Activated naive CD4-positive, alpha-beta T cell treated with anti-CD3 and anti-CD28 coated beads for 36 hours (primary cell): ENCODE measurements around the gene ADCY7. TPM values are rescaled to one million over a fixed set of nuclear protein-coding genes. Genes with fewer than 3 reads are reported as not detected.
A peak's percentile ranks its signal among the peaks of the same experiment; 100 is the strongest.

Experiments
- CTCF ChIA-PET: fragments of 350-600 bp; sonication (Branson Sonifier 250); formaldehyde crosslinking; loops from one replicate; lab custom pipeline; 2021; ENCODE audit warnings: antibody characterized with exemption; lab: Charles Lee
- DNase-seq: peaks from one replicate; pipeline ENCODE4 v3.0.0-alpha.2; 2020
- H3K27ac Mint-ChIP-seq: one replicate; pipeline ENCODE4 v1.8.0; 2021; ENCODE audit warnings: mild to moderate bottlenecking, mixed read lengths
- H3K27me3 Mint-ChIP-seq: one replicate; pipeline ENCODE4 v1.8.0; 2021; ENCODE audit warnings: low read depth, mixed read lengths
- H3K36me3 Mint-ChIP-seq: one replicate; pipeline ENCODE4 v1.8.0; 2021; ENCODE audit warnings: low read depth, mixed read lengths
- H3K4me1 Mint-ChIP-seq: one replicate; pipeline ENCODE4 v1.8.0; 2021; ENCODE audit warnings: low read depth, mixed read lengths
- H3K4me3 Mint-ChIP-seq: one replicate; pipeline ENCODE4 v1.8.0; 2021; ENCODE audit warnings: mild to moderate bottlenecking, moderate library complexity, mixed read lengths
- H3K9me3 Mint-ChIP-seq: one replicate; pipeline ENCODE4 v1.8.0; 2021; ENCODE audit warnings: mixed read lengths
- intact Hi-C: fragments of 100-400 bp; cut with micrococcal nuclease; formaldehyde crosslinking; loops from one replicate; pipeline ENCODE4 v1.15.1; 2023
- total RNA-seq, 2 experiments: library from RNA; stranded (reverse); gene quantifications; one replicate each; pipeline ENCODE4 v1.2.3, GENCODE V29; 2021

ADCY7 gene
- total RNA-seq, 2 experiments from 2014 or later: 73.4 to 89.6 TPM

DNA sequence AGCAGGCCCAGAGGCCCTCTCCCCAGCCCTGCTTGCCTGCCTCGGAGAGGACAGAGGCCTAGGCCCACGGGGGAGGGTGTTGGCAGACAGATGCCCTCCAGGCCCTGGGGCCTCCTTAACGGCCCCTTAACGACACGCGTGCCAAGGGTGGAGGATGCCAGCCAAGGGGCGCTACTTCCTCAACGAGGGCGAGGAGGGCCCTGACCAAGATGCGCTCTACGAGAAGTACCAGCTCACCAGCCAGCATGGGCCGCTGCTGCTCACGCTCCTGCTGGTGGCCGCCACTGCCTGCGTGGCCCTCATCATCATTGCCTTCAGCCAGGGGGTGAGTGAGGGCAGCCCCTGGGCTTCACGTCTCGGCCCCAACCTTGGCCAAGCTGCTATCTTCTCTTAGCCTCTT is 21.7 kb downstream of the ADCY7 start:
- intact Hi-C loops: no loop called here
- no peak for DNase-seq
- CTCF ChIA-PET: interaction anchor here (1.0 kb wide), 1 partner anchor 77 kb away, joined by 4 read pairs; no protein-coding TSS in a partner anchor
- Mint-ChIP-seq H3K36me3 (peaks cover 30% of the 10 kb centered on the region), H3K4me3 (no peak overlapping the region), H3K27me3 (no peaks in the 10 kb centered on the region), H3K4me1 (peaks cover 32% of the 10 kb centered on the region), H3K9me3 (no peaks in the 10 kb centered on the region), H3K27ac (no peak overlapping the region)

DNA sequence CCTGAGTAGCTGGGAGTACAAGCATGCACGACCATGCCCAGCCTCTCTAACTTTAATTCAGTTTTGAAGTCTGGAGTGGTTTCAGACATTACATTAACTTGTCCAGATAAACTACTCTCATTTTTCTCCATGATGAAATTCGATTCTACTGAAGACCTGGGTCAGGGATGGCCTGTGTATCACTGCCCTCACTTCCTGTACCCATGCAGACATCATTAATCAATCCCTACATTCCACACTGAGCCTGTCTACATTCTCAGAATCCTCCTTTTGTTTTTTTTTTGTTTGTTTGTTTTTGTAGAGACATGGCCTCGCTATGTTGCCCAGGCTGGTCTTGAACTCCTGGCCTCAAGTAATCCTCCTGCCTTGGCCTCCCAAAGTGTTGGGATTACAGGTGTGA is 22.6 kb downstream of the ADCY7 start:
- intact Hi-C loops: no loop called here
- Mint-ChIP-seq H3K27ac (peak overlapping the region; percentile 24), H3K36me3 (peaks cover 30% of the 10 kb centered on the region), H3K4me3 (no peak overlapping the region), H3K9me3 (no peaks in the 10 kb centered on the region), H3K27me3 (no peaks in the 10 kb centered on the region), H3K4me1 (peaks cover 23% of the 10 kb centered on the region)
- DNase-seq: no peak
- CTCF ChIA-PET: no interaction called here

DNA sequence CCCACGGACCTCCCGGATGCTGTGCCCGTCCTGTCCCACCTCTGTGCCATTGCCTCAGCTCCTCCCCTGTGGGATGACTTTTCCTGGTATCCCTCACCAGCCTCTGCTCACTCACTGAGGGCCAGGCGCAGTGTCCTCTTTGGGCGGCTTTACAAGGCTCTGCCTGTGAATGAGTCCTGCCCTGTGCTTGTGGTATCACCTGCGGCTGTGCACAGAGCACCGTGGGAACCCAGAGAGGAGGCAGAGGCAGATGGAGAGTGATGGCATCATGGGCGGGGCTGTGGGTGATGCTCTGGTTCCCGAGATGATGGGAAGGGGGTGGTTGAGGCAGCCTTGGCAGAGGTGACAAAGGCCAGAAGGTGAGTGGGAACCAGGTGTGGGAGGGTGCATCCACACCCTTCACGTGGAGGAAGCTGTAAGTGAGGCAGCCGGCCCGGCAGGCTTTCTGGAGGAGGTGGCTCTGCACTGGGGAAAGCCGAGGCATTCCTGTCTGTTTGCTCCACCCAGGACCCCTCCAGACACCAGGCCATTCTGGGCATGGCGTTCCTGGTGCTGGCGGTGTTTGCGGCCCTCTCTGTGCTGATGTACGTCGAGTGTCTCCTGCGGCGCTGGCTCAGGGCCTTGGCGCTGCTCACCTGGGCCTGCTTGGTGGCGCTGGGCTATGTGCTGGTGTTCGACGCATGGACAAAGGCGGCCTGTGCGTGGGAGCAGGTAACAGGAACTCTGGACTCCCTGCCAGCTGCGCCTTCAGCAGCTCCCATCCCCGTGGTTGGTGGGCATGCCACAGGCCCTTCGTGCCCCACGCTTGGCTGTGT is 23.8 kb downstream of the ADCY7 start:
- H3K27me3 Mint-ChIP-seq: no peaks in the 10 kb centered on the region
- H3K27ac Mint-ChIP-seq: peak overlapping the region; percentile 21
- intact Hi-C loops: no loop called here
- H3K4me3 Mint-ChIP-seq: no peak overlapping the region
- no peaks in the 10 kb centered on the region for H3K9me3 Mint-ChIP-seq
- peaks cover 31% of the 10 kb centered on the region for H3K36me3 Mint-ChIP-seq
- peaks cover 12% of the 10 kb centered on the region for H3K4me1 Mint-ChIP-seq
- CTCF ChIA-PET: interaction anchor here (0.8 to 1.0 kb wide), 2 partner anchors 27 to 45 kb away, joined by 3 read pairs; no protein-coding TSS in a partner anchor
- DNase-seq: no peak

DNA sequence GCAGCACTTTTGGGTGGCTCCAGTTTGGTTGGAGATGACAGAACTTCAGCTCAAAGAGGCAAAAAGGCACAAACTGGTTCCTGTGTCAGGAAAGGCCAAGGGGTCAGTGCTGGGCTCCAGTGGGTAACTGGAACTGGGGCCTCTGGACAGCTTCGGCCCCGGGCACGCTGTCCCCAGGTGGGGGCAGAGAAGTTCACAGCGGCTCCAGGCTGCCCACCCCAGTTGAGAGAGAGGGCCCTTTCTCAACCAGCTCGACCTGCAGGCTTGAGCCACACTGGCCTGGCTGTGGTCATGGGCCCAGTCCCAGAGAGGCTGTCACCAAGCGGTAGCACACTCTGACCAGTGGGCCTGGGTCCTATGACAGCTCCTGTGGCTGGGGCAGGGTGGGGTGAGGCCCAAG is 24.5 kb downstream of the ADCY7 start:
- Mint-ChIP-seq H3K9me3 (no peaks in the 10 kb centered on the region), H3K4me1 (peaks cover 8% of the 10 kb centered on the region), H3K27ac (no peak overlapping the region), H3K27me3 (no peaks in the 10 kb centered on the region), H3K4me3 (no peak overlapping the region), H3K36me3 (peaks cover 33% of the 10 kb centered on the region)
- DNase-seq: no peak
- intact Hi-C loops: no loop called here
- CTCF ChIA-PET: interaction anchor here (0.8 kb wide), 1 partner anchor 28 kb away, joined by 3 read pairs; no protein-coding TSS in a partner anchor

DNA sequence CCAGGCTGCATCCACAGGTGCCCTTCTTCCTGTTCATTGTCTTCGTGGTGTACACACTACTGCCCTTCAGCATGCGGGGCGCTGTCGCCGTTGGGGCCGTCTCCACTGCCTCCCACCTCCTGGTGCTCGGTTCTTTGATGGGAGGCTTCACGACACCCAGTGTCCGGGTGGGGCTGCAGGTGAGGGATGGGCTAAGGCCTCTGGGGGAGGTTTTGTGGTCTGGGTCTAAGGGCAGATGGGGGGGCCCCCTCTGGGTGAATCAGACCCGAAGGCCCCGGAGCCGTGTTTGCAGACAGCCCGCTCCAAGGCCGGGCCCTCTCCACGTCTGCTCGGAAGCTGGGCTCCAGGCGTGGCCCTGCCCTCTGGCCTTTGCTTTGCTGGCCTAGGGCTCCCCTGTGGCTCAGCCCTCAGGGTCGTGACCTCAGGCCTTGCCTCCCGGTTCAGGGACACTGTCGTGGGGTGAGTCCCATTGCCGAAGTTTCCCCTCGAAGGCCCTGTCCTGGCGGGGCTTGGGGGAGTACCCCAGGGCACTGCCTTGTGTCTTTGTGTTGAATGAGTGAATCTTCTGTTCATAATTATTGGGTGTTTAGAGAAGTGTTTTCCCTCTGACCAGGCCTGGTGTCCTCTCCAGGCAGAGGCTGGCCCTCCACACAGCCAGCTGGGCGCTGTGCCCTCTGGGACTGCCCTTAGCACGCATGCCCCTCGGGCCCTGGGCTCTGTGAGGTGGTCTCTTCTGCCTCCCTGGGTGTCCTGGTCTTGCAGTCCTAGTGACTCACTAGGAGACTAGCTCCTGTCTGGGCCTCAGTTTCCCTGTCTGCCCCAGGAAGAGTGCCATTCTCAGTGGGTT is 25.6 kb downstream of the ADCY7 start:
- Mint-ChIP-seq H3K4me3 (no peak overlapping the region), H3K27ac (no peak overlapping the region), H3K4me1 (peaks cover 2% of the 10 kb centered on the region), H3K36me3 (peaks cover 24% of the 10 kb centered on the region), H3K27me3 (no peaks in the 10 kb centered on the region), H3K9me3 (no peaks in the 10 kb centered on the region)
- intact Hi-C loops: no loop called here
- CTCF ChIA-PET: no interaction called here
- DNase-seq: no peak

DNA sequence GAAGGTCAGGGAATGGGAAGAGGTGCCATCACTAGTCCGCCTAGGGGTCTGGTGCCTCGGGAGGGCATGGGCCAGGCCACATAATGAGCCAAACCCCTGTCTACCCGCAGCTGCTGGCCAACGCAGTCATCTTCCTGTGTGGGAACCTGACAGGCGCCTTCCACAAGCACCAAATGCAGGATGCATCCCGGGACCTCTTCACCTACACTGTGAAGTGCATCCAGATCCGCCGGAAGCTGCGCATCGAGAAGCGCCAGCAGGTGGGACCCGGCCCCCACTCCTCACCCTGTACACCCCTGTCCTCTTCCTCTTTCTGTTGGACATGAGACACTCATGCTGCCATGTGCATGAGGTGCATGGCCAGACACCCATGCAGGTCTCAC is 26.2 kb downstream of the ADCY7 start:
- no peak overlapping the region for H3K27ac Mint-ChIP-seq
- H3K36me3 Mint-ChIP-seq: peaks cover 22% of the 10 kb centered on the region
- H3K27me3 Mint-ChIP-seq: no peaks in the 10 kb centered on the region
- H3K9me3 Mint-ChIP-seq: no peaks in the 10 kb centered on the region
- CTCF ChIA-PET: no interaction called here
- intact Hi-C loops: no loop called here
- no peak for DNase-seq
- H3K4me1 Mint-ChIP-seq: peaks cover 1% of the 10 kb centered on the region
- no peak overlapping the region for H3K4me3 Mint-ChIP-seq

DNA sequence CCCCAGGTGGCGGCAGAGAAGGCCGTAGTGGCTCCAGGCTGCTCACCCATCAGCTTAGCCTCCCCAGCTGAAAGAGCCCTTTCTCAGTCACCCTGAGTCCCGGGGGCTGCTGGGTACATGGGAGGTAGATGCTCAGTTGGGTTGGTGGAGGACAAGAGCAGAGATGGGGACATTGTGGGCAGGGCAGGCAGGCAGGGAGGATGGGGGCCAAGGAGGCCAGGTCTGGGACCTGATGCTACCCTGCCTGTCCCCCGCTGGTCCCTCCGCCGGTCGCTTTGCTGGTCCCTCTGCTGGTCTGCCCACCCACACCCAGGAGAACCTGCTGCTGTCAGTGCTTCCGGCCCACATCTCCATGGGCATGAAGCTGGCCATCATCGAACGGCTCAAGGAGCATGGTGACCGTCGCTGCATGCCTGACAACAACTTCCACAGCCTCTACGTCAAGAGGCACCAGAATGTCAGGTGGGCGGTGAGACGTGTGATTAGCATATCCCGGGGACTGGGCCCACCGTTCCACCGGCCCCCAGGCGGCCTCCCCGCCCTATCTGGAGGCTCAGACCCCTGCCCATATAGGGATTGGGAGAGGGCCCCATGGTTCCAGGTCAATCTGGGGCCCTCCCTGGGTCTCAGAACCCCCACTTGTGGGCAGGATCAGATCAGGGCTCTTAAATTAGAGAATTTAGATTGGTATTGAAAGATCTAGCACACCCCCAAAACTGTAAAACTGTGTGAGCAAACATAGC is 26.9 kb downstream of the ADCY7 start:
- no peak overlapping the region for H3K4me3 Mint-ChIP-seq
- no peaks in the 10 kb centered on the region for H3K27me3 Mint-ChIP-seq
- no peaks in the 10 kb centered on the region for H3K9me3 Mint-ChIP-seq
- peaks cover 19% of the 10 kb centered on the region for H3K36me3 Mint-ChIP-seq
- H3K4me1 Mint-ChIP-seq: peaks cover 1% of the 10 kb centered on the region
- CTCF ChIA-PET: interaction anchor here (1.0 kb wide), 1 partner anchor 9 kb away, joined by 3 read pairs; no protein-coding TSS in a partner anchor
- intact Hi-C loops: no loop called here
- no peak overlapping the region for H3K27ac Mint-ChIP-seq
- DNase-seq: no peak

DNA sequence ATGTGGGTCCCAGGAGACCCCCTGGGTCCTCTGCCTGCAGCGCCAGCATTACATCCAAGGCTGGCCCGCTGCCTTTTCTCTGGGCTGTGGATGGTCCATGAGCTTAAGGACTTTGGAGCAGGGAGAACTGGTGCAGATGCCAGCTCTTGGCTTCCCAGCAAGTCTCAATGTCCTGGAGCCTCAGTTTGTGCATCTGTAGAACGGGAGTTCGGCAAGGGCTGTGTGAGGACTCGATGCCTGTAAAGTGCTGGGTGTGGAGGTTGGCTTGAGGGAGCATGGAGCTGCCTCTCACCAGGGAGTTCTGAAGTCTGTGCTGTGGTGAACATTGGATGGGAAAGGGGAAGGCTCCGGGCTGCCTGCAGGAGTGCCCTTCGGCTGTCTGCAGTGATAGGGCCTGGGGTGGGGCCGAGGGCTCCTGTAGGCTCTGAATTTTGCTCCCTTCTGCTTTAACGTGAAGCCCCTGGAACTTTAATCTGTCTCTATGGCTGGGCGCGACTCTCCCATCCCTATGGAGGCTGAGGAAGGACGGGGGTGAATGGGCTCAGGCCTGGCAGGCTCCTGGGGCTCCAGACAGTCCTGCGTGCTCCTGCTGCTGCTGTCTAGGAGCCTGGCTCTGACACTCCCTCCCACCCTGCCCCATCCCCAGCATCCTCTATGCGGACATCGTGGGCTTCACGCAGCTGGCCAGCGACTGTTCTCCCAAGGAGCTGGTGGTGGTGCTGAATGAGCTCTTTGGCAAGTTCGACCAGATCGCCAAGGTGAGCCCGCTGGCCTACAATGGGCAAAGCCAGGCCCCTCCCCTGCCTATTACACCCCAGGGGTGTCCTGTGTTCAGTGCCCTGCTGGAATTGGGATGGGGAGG is 27.9 kb downstream of the ADCY7 start:
- no peak overlapping the region for H3K4me3 Mint-ChIP-seq
- H3K9me3 Mint-ChIP-seq: no peaks in the 10 kb centered on the region
- H3K36me3 Mint-ChIP-seq: peaks cover 16% of the 10 kb centered on the region
- intact Hi-C loops: no loop called here
- CTCF ChIA-PET: interaction anchor here (1.0 kb wide), 1 partner anchor 10 kb away, joined by 3 read pairs; no protein-coding TSS in a partner anchor
- H3K4me1 Mint-ChIP-seq: no peaks in the 10 kb centered on the region
- DNase-seq: no peak
- no peak overlapping the region for H3K27ac Mint-ChIP-seq
- no peaks in the 10 kb centered on the region for H3K27me3 Mint-ChIP-seq

DNA sequence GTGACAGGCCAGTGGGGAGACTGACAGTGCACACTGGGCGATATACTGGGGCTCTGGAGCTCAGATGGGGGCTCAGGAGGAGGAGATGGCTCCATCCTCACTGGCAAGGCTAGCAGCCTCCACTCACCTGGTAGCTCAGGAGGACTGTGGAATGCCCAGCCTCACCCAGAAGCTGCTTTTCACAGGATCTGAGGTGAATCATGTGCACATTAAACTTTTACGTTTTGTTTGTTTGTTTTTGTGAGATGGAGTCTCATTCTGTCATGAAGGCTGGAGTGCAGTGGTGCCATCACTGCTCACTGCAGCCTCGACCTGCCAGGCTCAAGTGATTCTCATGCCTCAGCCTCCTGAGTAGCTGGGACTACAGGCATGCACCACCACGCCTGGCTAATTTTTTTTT is 28.6 kb downstream of the ADCY7 start:
- Mint-ChIP-seq H3K27me3 (no peaks in the 10 kb centered on the region), H3K4me1 (no peaks in the 10 kb centered on the region), H3K36me3 (peaks cover 14% of the 10 kb centered on the region), H3K9me3 (no peaks in the 10 kb centered on the region), H3K4me3 (no peak overlapping the region), H3K27ac (no peak overlapping the region)
- CTCF ChIA-PET: no interaction called here
- intact Hi-C loops: no loop called here
- DNase-seq: no peak

DNA sequence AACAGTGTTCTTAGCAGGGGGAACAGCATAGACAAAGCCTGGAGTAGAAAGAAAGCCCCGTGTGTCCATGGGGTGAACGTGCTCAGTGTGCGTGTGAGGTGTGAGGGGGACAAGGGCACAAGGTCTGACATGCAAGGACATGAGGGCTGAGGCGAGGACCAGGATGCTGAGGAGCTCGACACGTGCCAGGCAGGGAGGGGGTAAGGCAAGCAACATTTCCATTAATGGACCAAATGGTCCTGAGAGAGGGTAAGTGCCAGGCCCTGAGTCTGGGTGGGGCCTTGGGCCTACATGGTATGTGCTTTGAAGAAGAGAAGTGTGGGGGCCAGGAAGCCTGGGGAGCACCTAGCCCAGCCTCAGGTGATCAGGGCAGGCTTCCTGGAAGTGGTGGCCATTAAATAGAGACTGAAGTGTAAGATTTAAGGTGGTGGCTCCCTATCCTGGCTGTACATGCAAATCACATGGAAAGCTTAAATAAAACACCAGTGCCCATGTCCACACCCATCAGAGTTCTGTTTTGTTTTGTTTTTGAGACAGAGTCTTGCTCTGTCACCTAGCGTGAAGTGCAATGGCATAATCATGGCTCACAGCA is 29.3 kb downstream of the ADCY7 start:
- no peak for DNase-seq
- intact Hi-C loops: no loop called here
- H3K27ac Mint-ChIP-seq: peak overlapping the region; percentile 11
- H3K27me3 Mint-ChIP-seq: no peaks in the 10 kb centered on the region
- H3K9me3 Mint-ChIP-seq: no peaks in the 10 kb centered on the region
- H3K36me3 Mint-ChIP-seq: peaks cover 13% of the 10 kb centered on the region
- H3K4me1 Mint-ChIP-seq: no peaks in the 10 kb centered on the region
- H3K4me3 Mint-ChIP-seq: no peak overlapping the region
- CTCF ChIA-PET: no interaction called here

DNA sequence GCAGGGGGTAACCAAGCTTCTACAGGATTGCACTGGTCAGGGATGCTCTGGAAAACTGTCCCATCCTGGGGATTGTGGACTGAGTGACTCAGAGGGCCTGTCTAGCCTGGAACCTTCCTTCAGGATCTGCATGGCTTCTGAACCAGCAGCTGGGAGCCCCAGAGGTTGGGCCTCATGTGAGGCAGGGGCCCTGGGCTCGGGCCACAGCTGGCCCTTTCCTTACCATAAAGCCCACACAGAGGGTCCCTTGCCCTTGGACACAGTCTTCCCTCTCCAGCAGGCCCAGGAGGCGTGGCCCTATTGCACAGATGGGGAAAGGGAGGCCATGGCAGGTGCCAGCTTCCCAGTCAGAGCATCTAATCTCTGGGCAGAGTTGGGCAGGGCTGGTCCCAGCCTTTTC is 30.5 kb downstream of the ADCY7 start:
- H3K36me3 Mint-ChIP-seq: peaks cover 14% of the 10 kb centered on the region
- H3K27me3 Mint-ChIP-seq: no peaks in the 10 kb centered on the region
- CTCF ChIA-PET: interaction anchor here (0.8 to 1.5 kb wide), 3 partner anchors 30 to 60 kb away, joined by 3 read pairs; no protein-coding TSS in a partner anchor
- peak overlapping the region; percentile 30 for H3K27ac Mint-ChIP-seq
- no peaks in the 10 kb centered on the region for H3K9me3 Mint-ChIP-seq
- H3K4me1 Mint-ChIP-seq: no peaks in the 10 kb centered on the region
- DNase-seq: no peak
- intact Hi-C loops: no loop called here
- no peak overlapping the region for H3K4me3 Mint-ChIP-seq
